Stimulated activated CD4-positive, alpha-beta T cell treated with anti-CD3 and anti-CD28 coated beads, Interleukin-4, amount 100 ng/mL, for 4 hours (primary cell): ENCODE measurements around the gene RPL28.

Experiments used
- DNase-seq, 2 experiments: peaks; one replicate each; pipeline ENCODE4 v3.0.0-alpha.2; 2020

RPL28 gene

GRCh38 chr19:55385724-55386492 is at the start of gene RPL28:
Gene RPL28 (plus strand): TSS chr19:55385932. CDS start chr19:55386358, 426 bp downstream.
- peak; percentile 95 to 98 for DNase-seq

DNA sequence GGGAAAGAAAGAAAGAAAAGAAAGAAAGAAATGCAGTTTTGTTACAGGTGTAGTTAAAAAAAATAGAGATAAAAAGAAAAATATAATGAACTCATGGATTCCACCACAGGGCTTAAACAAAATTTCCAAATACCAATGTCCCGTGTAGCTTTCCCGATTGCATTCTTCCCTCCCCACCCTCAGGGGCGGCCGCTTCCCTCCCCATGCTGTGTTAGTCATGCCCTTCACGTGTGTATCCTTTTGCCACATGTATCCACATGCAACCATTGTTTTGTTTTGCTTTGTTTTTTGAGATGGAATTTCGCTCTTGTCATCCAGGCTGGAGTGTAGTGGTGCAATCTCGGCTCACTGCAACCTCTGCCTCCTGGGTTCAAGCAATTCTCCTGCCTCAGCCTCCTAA is 49.6 kb upstream of the RPL28 start:
- DNase-seq: no peak

DNA sequence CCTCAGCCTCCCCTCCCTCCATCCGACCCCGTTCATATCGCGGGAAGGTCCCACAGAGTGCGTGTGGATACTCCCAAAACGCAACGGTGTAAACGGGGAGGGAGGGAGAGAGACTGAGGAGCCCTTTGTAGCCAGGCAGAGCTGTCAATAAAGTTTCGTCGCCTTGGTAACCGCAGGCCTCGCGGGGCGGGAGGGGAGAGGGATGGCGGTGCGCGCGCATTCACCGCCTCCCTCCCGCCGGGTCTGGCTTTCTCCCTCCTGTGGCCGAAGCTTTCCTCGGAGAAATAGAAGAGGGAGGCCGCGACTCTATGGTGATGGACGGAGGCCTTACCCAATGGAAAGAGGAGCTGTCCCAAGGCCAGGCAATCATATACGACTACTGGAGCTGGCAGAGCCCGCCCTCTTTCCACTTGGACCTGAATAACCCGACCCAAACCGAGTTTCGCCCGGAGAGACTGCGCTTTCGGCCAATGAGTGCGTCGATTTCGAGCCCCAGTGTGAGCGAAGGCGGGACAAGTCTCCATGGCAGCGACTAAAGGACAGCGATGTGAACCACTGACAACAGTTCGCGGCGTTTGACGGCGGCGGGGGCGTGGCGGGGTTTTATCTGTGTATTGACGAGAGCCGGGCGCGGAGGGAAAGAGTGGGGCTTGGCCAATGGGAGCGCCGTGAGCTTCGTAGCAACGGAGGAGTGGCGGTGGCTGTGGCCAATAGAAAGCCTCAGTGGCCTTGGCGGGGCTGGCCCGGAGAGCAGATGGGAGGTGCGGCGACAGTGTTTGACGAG is 46.4 kb upstream of the RPL28 start, which contains the start of gene KMT5C:
Gene KMT5C (plus strand): TSS at position 772 of the 784 bp plus-strand sequence. CDS start 2,061 bp downstream, outside the sequence.
- peak; percentile 100 for DNase-seq

DNA sequence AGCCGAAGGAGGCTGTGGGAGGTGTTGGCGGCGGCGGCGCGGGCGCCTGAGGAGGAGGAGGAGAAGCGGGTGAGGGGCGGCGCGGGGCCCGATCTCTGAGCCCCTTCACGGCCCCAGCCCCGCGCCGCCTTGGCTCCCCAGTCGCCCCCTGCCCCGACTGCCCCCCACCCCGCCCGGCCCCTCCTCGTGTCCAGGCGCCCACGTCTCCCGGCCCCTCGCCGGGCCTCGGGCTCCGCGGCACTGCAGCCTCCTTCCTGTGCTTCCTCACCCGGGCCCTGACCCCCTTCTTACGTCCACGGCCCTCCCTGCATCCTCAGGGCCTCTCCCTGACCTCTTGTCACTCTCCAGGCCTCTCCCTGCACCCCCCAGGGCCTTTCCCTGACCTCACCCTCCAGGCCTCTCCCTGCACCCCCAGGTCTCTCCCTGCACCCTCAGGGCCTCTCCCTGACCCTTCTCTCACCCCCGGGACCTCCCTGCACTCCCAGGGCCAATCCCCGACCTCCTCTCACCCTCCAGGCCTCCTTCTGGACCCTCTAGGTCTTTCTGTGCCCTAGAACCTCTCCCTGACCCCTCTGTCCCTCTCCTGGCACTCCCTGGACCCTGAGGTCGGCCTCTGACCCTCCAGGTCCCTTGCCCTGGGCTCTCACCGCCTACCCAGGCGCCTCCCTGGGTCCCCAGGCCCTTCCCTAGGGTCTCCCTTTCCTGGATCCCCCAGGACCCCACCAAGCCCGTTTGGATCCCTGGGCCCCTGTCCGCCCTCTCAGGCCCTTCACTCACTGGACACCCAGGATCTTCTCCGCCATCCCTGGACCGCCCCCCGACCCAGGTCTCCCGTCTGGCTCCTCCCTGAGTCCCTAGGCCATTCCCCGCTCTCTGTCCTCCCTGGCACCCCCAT is 45.6 kb upstream of the RPL28 start:
- DNase-seq: no peak

- peak in 1 of 2 experiments; percentile 12 for DNase-seq
Observed at GRCh38 chr19:55340784-55341147, 45.0 kb upstream of the RPL28 start.

GRCh38 chr19:55341171-55341588 is 44.6 kb upstream of the RPL28 start:
- DNase-seq: peak; percentile 51 to 62

DNA sequence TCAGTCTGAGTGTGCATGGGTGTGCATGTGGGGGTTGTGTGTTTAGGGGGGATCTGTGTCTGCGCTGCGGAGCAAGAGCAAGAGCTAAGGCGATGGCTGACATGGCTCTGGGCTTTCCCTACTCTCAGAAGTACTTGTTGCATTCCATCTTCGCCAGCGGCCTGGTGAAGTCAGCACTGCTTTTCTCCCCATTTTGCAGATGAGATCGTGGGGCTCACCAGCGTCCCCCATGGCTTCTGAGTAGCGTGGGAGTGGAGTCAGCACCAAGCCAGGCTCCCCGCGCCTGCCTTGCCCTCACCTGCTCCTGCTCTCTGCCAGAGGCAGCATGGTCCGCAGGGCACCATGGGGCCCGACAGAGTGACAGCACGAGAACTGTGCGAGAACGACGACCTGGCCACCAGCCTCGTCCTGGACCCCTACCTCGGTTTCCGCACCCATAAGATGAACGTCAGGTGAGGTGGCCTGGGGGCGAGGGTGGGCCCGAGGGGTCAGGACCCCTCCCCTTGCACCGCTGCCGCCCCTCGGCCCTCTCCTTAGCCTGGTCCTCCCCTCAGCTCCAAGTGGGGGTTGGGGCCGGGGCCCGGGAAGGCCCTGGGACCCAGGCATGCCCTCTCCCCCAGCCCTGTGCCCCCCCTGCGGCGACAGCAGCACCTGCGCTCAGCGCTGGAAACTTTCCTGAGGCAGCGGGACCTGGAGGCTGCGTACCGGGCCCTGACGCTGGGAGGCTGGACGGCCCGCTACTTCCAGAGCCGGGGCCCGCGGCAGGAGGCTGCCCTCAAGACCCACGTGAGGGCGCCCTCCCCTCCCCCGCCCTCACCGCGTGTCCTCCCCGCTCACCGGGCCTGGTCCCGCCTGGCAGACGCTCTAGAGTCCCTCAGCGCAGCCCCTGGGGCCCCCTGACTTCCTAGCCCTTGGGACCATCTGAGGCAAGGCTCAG is 43.9 kb upstream of the RPL28 start:
- no peak for DNase-seq

- no peak for DNase-seq
Observed at GRCh38 chr19:55344444-55344843, 41.3 kb upstream of the RPL28 start.

DNA sequence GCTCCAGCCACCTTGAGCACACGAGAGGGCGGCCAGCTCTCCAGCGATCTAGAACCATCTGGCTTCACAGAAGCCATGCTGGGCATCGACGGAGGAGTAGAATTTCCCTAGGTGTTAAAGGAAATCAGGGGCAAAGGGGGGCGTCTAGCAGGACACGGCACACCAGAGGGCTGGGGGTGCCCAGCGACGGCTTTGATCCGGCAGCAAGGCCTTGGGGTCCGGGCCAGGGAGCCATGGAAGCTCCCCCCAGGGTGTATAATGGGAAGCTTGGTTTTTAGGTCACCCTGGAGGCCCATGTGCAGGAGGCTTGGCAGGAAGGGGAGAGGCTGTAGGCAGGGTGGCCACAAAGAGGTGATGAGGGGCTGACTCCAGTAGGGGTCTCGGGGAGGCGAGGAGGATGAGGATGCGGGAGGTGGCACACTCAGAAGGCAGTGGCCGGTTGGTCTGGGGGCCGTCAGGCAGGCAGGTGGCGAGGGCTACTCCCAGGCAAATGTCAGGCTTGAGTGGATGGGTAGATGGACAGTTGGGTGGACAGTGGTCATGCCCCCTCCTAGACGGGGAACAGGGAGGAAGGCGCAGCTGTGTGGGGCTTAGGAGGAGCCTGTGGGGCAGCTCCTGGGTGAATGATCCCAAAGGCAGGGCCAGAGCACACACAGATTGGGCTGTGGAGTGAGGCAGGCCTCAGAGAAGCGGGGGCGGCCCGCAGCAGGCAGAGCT is 40.5 kb upstream of the RPL28 start:
- DNase-seq: no peak

- no peak for DNase-seq
Observed at GRCh38 chr19:55345818-55346724, 39.7 kb upstream of the RPL28 start.

- no peak for DNase-seq
Observed at GRCh38 chr19:55346725-55347441, 38.8 kb upstream of the RPL28 start.

GRCh38 chr19:55347442-55348009 is 38.2 kb upstream of the RPL28 start:
- DNase-seq: no peak

DNA sequence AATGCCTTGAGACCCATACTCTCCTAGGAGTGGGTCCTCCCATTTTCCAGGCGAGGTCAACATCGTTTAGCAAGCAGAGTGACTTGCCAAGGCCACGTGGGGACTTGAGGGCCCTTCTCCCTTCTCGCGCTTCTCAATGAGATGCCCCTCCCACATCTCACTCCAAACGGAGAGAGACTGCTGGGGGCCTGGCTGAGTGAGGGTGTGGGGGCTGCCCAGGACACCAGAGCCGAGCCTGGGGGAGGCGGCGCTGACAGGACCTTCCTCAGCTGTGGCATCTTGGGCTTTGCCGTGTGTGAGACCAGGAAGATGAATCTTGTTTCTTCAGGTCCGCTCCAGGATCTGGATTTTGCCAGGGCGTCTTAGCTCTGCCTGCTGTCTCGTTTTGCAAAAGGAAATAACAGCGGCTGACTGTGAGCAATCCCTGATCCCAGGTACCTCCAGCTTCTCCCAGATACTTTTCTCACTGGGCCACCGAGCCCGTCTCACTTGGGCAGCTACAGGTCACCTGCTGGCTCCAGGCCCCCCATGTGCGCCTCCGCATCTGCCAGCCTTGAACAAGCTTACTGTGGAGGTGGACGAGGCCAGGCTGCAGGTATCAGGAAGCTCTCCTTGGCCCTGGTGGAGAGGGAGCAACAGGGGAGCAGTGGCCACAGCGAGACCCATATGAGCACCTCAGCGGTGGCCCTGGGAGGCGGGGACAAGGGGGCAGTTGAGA is 37.3 kb upstream of the RPL28 start:
- no peak for DNase-seq

DNA sequence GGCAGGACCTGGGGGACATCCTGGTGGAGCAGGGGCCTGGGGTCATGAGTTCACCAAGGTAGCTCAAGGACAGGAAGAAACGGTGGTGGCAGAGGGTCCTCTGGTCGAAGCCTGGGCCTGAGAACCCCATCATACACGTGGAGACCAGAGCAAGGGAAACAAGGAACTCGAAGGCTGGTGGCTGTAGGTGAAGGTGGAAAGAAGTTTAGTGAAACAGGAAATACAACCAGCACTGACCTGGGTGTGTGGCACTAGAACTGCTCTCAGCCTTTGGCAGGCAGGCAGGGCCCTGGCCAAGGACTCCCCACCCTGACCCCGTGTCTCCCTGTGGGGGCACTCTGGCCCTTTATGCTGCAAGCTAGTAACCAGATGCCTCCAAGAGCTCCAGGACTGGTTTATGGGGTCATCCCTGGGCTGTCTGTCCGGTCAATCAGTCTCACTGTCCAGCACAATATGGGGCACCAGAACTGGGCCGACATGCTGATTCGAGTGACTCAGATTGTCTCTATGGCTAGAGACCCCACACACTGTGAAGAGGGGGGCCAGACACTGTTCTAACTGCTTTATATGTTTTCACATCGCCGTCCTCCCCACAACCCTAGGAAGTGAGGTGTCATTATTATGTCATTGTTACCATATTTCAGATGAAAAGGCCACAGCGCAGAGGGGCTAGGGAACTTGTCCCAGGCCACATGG is 35.0 kb upstream of the RPL28 start:
- DNase-seq: no peak

GRCh38 chr19:55352040-55352439 is 33.7 kb upstream of the RPL28 start:
- DNase-seq: no peak

- DNase-seq: no peak
Observed at GRCh38 chr19:55352549-55353145, 33.1 kb upstream of the RPL28 start.

- DNase-seq: no peak
Observed at GRCh38 chr19:55353356-55353802, 32.4 kb upstream of the RPL28 start.
